HEK293 (cell line): ENCODE measurements around the gene SYCN.

Source experiments
- CTCF ChIA-PET: fragments of 350-600 bp; formaldehyde crosslinking; extraction: SDS; loops from one replicate; lab custom pipeline; 2021; ENCODE audit warnings: antibody characterized with exemption; lab: Yijun Ruan, JAX
- POLR2A ChIA-PET: fragments of 300-600 bp; formaldehyde crosslinking; extraction: SDS; loops from one replicate; lab custom pipeline; 2020; ENCODE audit warnings: antibody characterized with exemption, inconsistent platforms; lab: Yijun Ruan, JAX
- H3K27ac ChIP-seq: fragments of 200-500 bp; sonication (Bioruptor generic); 2 replicates; pipeline ENCODE4 v1.5.1; 2014; ENCODE audit warnings: low read depth, low read length, control low read depth, inconsistent platforms; ENCODE audit errors: extremely low read depth
- H3K36me3 ChIP-seq, 2 experiments: fragments of 200-500 bp in 1 of 2; sonication (Bioruptor generic) in 1 of 2; 1 replicate in 1 of 2; 2 replicates in 1 of 2; pipeline ENCODE4 v1.5.1; 2014 to 2017; ENCODE audit warnings: inconsistent platforms in 2 of 2, low read length in 2 of 2; ENCODE audit not compliant: control insufficient read depth in 2 of 2, insufficient read depth in 1 of 2
- H3K4me1 ChIP-seq: fragments of 200-500 bp; sonication (Bioruptor generic); 2 replicates; pipeline ENCODE4 v1.5.1; 2014; ENCODE audit warnings: mild to moderate bottlenecking, low read length, inconsistent platforms; ENCODE audit not compliant: control insufficient read depth, insufficient read depth
- H3K4me3 ChIP-seq: 2 replicates; pipeline ENCODE4 v1.5.1; 2011; ENCODE audit warnings: low read depth, mild to moderate bottlenecking, control low read depth, low read length, moderate library complexity
- H3K9me3 ChIP-seq: fragments of 200-500 bp; sonication (Bioruptor generic); 2 replicates; pipeline ENCODE4 v1.5.1; 2014; ENCODE audit warnings: low read depth, low read length, inconsistent platforms; ENCODE audit not compliant: control insufficient read depth, insufficient read depth
- ATF2 ChIP-seq: fragments of 450-650 bp; formaldehyde crosslinking; IDR thresholded peaks from 2 replicates; pipeline ENCODE4 v1.5.1; 2016; ENCODE audit warnings: missing biosample characterization, missing genetic modification characterization, low read depth
- BCL11B ChIP-seq: fragments of 450-650 bp; formaldehyde crosslinking; IDR thresholded peaks from 2 replicates; pipeline ENCODE4 v1.5.1; 2016; ENCODE audit warnings: low read depth, missing biosample characterization, missing genetic modification characterization
- ELK4 ChIP-seq: IDR thresholded peaks from 2 replicates; pipeline ENCODE4 v1.6.1; 2011; ENCODE audit warnings: mild to moderate bottlenecking, low read depth, low read length, borderline replicate concordance
- FEZF1 ChIP-seq: fragments of 450-650 bp; formaldehyde crosslinking; IDR thresholded peaks from 2 replicates; pipeline ENCODE4 v1.5.1; 2016; ENCODE audit warnings: missing biosample characterization, missing genetic modification characterization
- GFI1B ChIP-seq: fragments of 450-650 bp; formaldehyde crosslinking; IDR thresholded peaks from 2 replicates; pipeline ENCODE4 v1.5.1; 2016; ENCODE audit warnings: missing biosample characterization, missing genetic modification characterization
- HIC1 ChIP-seq: fragments of 450-650 bp; formaldehyde crosslinking; IDR thresholded peaks from 2 replicates; pipeline ENCODE4 v1.5.1; 2016; ENCODE audit warnings: missing biosample characterization, missing genetic modification characterization
- KLF7 ChIP-seq: fragments of 450-650 bp; formaldehyde crosslinking; IDR thresholded peaks from 2 replicates; pipeline ENCODE4 v1.5.1; 2016; ENCODE audit warnings: missing biosample characterization, missing genetic modification characterization, borderline replicate concordance
- KLF9 ChIP-seq: fragments of 450-650 bp; formaldehyde crosslinking; IDR thresholded peaks from 2 replicates; pipeline ENCODE4 v1.5.1; 2016; ENCODE audit warnings: missing biosample characterization, missing genetic modification characterization, low read depth
- SP2 ChIP-seq: fragments of 450-650 bp; formaldehyde crosslinking; IDR thresholded peaks from 2 replicates; pipeline ENCODE4 v1.5.1; 2016; ENCODE audit warnings: missing biosample characterization, missing genetic modification characterization
- WT1 ChIP-seq: fragments of 450-650 bp; formaldehyde crosslinking; IDR thresholded peaks from 2 replicates; pipeline ENCODE4 v1.5.1; 2016; ENCODE audit warnings: missing biosample characterization, missing genetic modification characterization
- ZEB2 ChIP-seq: fragments of 450-650 bp; formaldehyde crosslinking; IDR thresholded peaks from 2 replicates; pipeline ENCODE4 v1.5.1; 2016; ENCODE audit warnings: missing biosample characterization, missing genetic modification characterization
- ZFP69B ChIP-seq: fragments of 450-650 bp; formaldehyde crosslinking; IDR thresholded peaks from 2 replicates; pipeline ENCODE4 v1.5.1; 2016; ENCODE audit warnings: missing biosample characterization, missing genetic modification characterization
- ZNF112 ChIP-seq: fragments of 450-650 bp; formaldehyde crosslinking; IDR thresholded peaks from 2 replicates; pipeline ENCODE4 v1.5.0; 2017; ENCODE audit warnings: missing biosample characterization, missing genetic modification characterization
- ZNF146 ChIP-seq: fragments of 450-650 bp; formaldehyde crosslinking; IDR thresholded peaks from 2 replicates; pipeline ENCODE4 v1.5.1; 2016; ENCODE audit warnings: missing biosample characterization, missing genetic modification characterization
- ZNF324 ChIP-seq: fragments of 450-650 bp; formaldehyde crosslinking; IDR thresholded peaks from 2 replicates; pipeline ENCODE4 v1.5.1; 2016; ENCODE audit warnings: missing biosample characterization, missing genetic modification characterization
- ZNF513 ChIP-seq: fragments of 450-650 bp; IDR thresholded peaks from 2 replicates; pipeline ENCODE4 v1.5.1; 2018; ENCODE audit warnings: missing biosample characterization, missing genetic modification characterization
- ZNF514 ChIP-seq: fragments of 450-650 bp; formaldehyde crosslinking; IDR thresholded peaks from 2 replicates; pipeline ENCODE4 v1.5.1; 2016; ENCODE audit warnings: missing biosample characterization, missing genetic modification characterization
- ZNF548 ChIP-seq: fragments of 450-650 bp; formaldehyde crosslinking; IDR thresholded peaks from 2 replicates; pipeline ENCODE4 v1.5.1; 2016; ENCODE audit warnings: missing biosample characterization, missing genetic modification characterization
- ZNF560 ChIP-seq: fragments of 450-650 bp; formaldehyde crosslinking; IDR thresholded peaks from 2 replicates; pipeline ENCODE4 v1.5.1; 2017; ENCODE audit warnings: missing biosample characterization, missing genetic modification characterization, borderline replicate concordance
- ZNF704 ChIP-seq: fragments of 450-650 bp; formaldehyde crosslinking; IDR thresholded peaks from 2 replicates; pipeline ENCODE4 v1.5.1; 2016; ENCODE audit warnings: missing biosample characterization, missing genetic modification characterization
- ZNF837 ChIP-seq: fragments of 450-650 bp; formaldehyde crosslinking; IDR thresholded peaks from 2 replicates; pipeline ENCODE4 v1.5.1; 2016; ENCODE audit warnings: missing biosample characterization, missing genetic modification characterization
- ZSCAN30 ChIP-seq: fragments of 450-650 bp; IDR thresholded peaks from 2 replicates; pipeline ENCODE4 v1.5.1; 2018; ENCODE audit warnings: missing biosample characterization, mild to moderate bottlenecking, missing genetic modification characterization, moderate library complexity
- ZSCAN5A ChIP-seq: fragments of 450-650 bp; formaldehyde crosslinking; IDR thresholded peaks from 2 replicates; pipeline ENCODE4 v1.5.1; 2016; ENCODE audit warnings: missing biosample characterization, missing genetic modification characterization
- ZXDB ChIP-seq: fragments of 450-650 bp; formaldehyde crosslinking; IDR thresholded peaks from 2 replicates; pipeline ENCODE4 v1.5.1; 2016; ENCODE audit warnings: missing biosample characterization, missing genetic modification characterization

SYCN gene

GRCh38 chr19:39157275-39157996, 46.6 kb downstream of the SYCN start:
- POLR2A ChIA-PET, result no interaction called here
- peaks cover 23% of the 10 kb centered on the region for H3K4me1 ChIP-seq
- TF ChIP-seq ZEB2 (tag by site-specific recombination), result no peak
- no peak for TF ChIP-seq ZSCAN30
- no peak for TF ChIP-seq ZNF514 (tag by site-specific recombination)
- no peak for TF ChIP-seq KLF7 (tag by site-specific recombination)
- no peak for TF ChIP-seq ZNF837 (tag by site-specific recombination)
- no peak for TF ChIP-seq ATF2 (tag by site-specific recombination)
- TF ChIP-seq ZSCAN5A (tag by site-specific recombination), result no peak
- no peak for TF ChIP-seq FEZF1 (tag by site-specific recombination)
- TF ChIP-seq ZFP69B (tag by site-specific recombination), result no peak
- TF ChIP-seq ZNF146 (tag by site-specific recombination), result no peak
- no peak for TF ChIP-seq ZNF560 (tag by site-specific recombination)
- no peak for TF ChIP-seq ZNF112
- TF ChIP-seq ZXDB (tag by site-specific recombination), result no peak
- no peak for TF ChIP-seq ZNF513 (tag by site-specific recombination)
- no peak for TF ChIP-seq ZNF548
- no peak for TF ChIP-seq WT1 (tag by site-specific recombination)
- no peak for TF ChIP-seq GFI1B (tag by site-specific recombination)
- no peak for TF ChIP-seq KLF9
- TF ChIP-seq ZNF324 (tag by site-specific recombination), result no peak
- TF ChIP-seq BCL11B (tag by site-specific recombination), result no peak
- no peaks in the 10 kb centered on the region for H3K9me3 ChIP-seq
- peaks cover 3 to 6% of the 10 kb centered on the region in 2 experiments; a peak in 2 of 3 replicates for H3K36me3 ChIP-seq
- H3K27ac ChIP-seq, result peak overlapping the region; percentile 32; the same call in 1 of the 2 replicates
- no peak overlapping the region for H3K4me3 ChIP-seq
- CTCF ChIA-PET, result interaction anchor here (0.6 to 1.0 kb wide), 2 partner anchors 47 to 130 kb away, joined by 3 to 4 read pairs; no protein-coding TSS in a partner anchor

- peaks cover 23% of the 10 kb centered on the region for H3K4me1 ChIP-seq
- H3K9me3 ChIP-seq, result no peaks in the 10 kb centered on the region
- no peak overlapping the region; the same call in 1 of the 2 replicates for H3K27ac ChIP-seq
- POLR2A ChIA-PET, result interaction anchor here (1.0 to 1.2 kb wide), 2 partner anchors 27 to 34 kb away, joined by 3 to 4 read pairs; no protein-coding TSS in a partner anchor
- H3K36me3 ChIP-seq, result peaks cover 3 to 6% of the 10 kb centered on the region in 2 experiments; a peak in 2 of 3 replicates
- CTCF ChIA-PET, result interaction anchor here (1.1 to 1.2 kb wide), 2 partner anchors 34 to 376 kb away, joined by 3 to 4 read pairs; partner anchors contain the start of gene EID2B
- no peak overlapping the region for H3K4me3 ChIP-seq
- TF ChIP-seq ELK4 (no peak), SP2 (tag by site-specific recombination) (peak; percentile 93), ZNF704 (tag by site-specific recombination) (no peak), HIC1 (tag by site-specific recombination) (no peak)
These were observed 47.5 kb downstream of the SYCN start for GRCh38 chr19:39156326-39157230.
